ENCODE measurements around the gene TBC1D9. TPM values are rescaled to one million over a fixed set of nuclear protein-coding genes. Genes with fewer than 3 reads are reported as not detected.
A peak's percentile ranks its signal among the peaks of the same experiment; 100 is the strongest.

TBC1D9 gene
- polyA plus RNA-seq, 4 donors, result 6.8 to 27.0 (median 10.7) TPM

GRCh38 chr4:140764785-140765392 is 8.7 kb upstream of the TBC1D9 start:
- H3K36me3 ChIP-seq (ENCODE audit: control insufficient read depth in 3 of 3, insufficient read depth in 2 of 3, low read depth in 1 of 3, low read length in 3 of 3), result no peaks in the 10 kb centered on the region
- FAIRE-seq, result no peak
- no peaks in the 10 kb centered on the region for H3K27me3 ChIP-seq (ENCODE audit: control insufficient read depth in 3 of 3, insufficient read depth in 3 of 3, low read length in 3 of 3)
- no peaks in the 10 kb centered on the region for H3K9me3 ChIP-seq (ENCODE audit: control insufficient read depth in 2 of 2, insufficient read depth in 1 of 2, low read depth in 1 of 2, low read length in 1 of 2)
- H3K4me1 ChIP-seq (ENCODE audit: control insufficient read depth in 3 of 3, insufficient read depth in 2 of 3, low read depth in 1 of 3, low read length in 2 of 3), result peaks cover 0 to 3% (median 0%) of the 10 kb centered on the region in 3 donors
- no peak overlapping the region for H3K27ac ChIP-seq (ENCODE audit: low read depth in 1 of 3, low read length in 2 of 3)
- 49 to 67% (median 54%) methylated on average over 7 of the region's 7 CpGs for WGBS, 3 donors
- H3K4me3 ChIP-seq (ENCODE audit: low read depth in 1 of 3, low read length in 3 of 3), result no peak overlapping the region
- DNase-seq, result no peak

DNA sequence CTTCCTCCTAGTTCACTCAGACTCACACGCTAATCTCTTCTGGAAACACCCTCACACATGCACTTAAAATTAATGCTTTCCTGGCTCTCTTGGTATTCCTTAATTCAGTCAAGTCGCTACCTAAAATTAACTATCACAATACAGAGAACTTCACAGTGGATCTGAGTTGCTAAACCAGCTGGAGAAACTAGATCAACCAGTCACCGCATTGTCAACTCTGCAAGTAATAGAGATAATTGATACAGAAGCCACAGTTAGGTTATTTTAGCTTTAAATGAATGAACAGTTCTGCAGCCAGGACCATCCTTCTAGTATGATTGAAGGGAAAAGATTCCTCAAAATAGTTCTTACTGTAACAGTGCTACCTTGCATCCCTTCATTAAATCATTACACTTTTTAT is 6.0 kb upstream of the TBC1D9 start:
- FAIRE-seq, result no peak
- peaks cover 0 to 7% (median 2%) of the 10 kb centered on the region in 3 donors for H3K4me1 ChIP-seq (ENCODE audit: control insufficient read depth in 3 of 3, insufficient read depth in 2 of 3, low read depth in 1 of 3, low read length in 2 of 3)
- no peak overlapping the region for H3K4me3 ChIP-seq (ENCODE audit: low read depth in 1 of 3, low read length in 3 of 3)
- H3K36me3 ChIP-seq (ENCODE audit: control insufficient read depth in 3 of 3, insufficient read depth in 2 of 3, low read depth in 1 of 3, low read length in 3 of 3), result no peaks in the 10 kb centered on the region
- no peaks in the 10 kb centered on the region for H3K27me3 ChIP-seq (ENCODE audit: control insufficient read depth in 3 of 3, insufficient read depth in 3 of 3, low read length in 3 of 3)
- H3K9me3 ChIP-seq (ENCODE audit: control insufficient read depth in 2 of 2, insufficient read depth in 1 of 2, low read depth in 1 of 2, low read length in 1 of 2), result no peaks in the 10 kb centered on the region
- H3K27ac ChIP-seq (ENCODE audit: low read depth in 1 of 3, low read length in 2 of 3), result no peak overlapping the region
- DNase-seq, result no peak
- WGBS, 3 donors, result 80 to 90% (median 83%) methylated on average over 3 of the region's 3 CpGs

DNA sequence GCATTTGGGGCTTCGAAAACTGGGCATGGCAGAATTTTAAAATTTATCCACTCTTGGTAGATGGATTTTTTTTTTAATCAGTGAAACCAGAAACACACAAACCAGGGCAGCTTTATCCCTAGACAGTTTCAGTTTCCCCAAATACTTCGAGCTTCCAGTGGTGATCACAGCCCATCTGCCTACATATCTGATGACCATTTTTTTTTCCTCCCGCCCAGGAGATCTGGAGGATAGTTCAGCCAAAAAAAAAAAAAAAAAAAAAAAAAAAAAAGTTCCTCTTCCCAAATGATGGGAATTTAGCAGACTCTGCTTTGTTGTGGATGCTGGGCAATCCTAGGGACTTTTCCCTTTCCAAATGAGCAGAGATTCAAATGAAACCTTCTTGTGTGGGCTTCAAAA is 1.0 kb upstream of the TBC1D9 start:
- Histone ChIP-seq H3K9me3 (ENCODE audit: control insufficient read depth in 2 of 2, insufficient read depth in 1 of 2, low read depth in 1 of 2, low read length in 1 of 2) (no peaks in the 10 kb centered on the region), H3K4me3 (ENCODE audit: low read depth in 1 of 3, low read length in 3 of 3) (peak overlapping the region in 1 of 3 donors; percentile 92), H3K27me3 (ENCODE audit: control insufficient read depth in 3 of 3, insufficient read depth in 3 of 3, low read length in 3 of 3) (no peaks in the 10 kb centered on the region), H3K27ac (ENCODE audit: low read depth in 1 of 3, low read length in 2 of 3) (peak overlapping the region in 2 of 3 donors; percentile 99 to 100), H3K4me1 (ENCODE audit: control insufficient read depth in 3 of 3, insufficient read depth in 2 of 3, low read depth in 1 of 3, low read length in 2 of 3) (peaks cover 0 to 25% (median 3%) of the 10 kb centered on the region in 3 donors), H3K36me3 (ENCODE audit: control insufficient read depth in 3 of 3, insufficient read depth in 2 of 3, low read depth in 1 of 3, low read length in 3 of 3) (peaks cover 0 to 4% (median 0%) of the 10 kb centered on the region in 3 donors)
- WGBS, 3 donors, result 7 to 22% (median 13%) methylated on average over 3 of the region's 3 CpGs
- DNase-seq (no peak), FAIRE-seq (no peak)

DNA sequence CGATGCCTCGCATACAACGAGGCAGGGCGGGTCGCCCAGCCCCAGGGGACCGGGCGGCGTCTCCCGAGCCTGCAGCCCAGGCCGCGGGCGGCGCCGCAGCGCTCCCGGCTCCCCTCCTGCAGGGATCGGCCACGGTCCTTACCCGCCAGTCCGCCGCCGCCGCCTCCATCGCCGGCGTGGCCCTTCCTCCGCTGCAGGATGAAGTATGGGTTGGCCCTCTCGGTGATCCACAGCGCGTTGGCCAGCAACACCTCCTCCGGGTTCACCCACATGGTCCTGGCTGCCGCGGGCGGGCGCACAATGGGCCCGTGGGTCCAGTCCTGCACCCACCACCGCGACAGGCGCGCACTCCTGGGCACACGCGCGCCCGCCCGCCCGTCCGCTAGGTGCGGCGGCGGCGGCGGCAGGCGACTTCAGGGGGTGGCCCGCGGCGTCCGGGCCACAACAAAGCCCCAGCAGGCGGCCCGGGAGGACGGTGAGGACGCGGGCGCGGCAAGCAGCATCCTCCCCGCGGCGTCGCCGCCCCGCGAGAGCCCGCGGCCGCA is 339 bp downstream of the TBC1D9 start:
- peaks cover 0 to 23% (median 3%) of the 10 kb centered on the region in 3 donors for H3K4me1 ChIP-seq (ENCODE audit: control insufficient read depth in 3 of 3, insufficient read depth in 2 of 3, low read depth in 1 of 3, low read length in 2 of 3)
- H3K9me3 ChIP-seq (ENCODE audit: control insufficient read depth in 2 of 2, insufficient read depth in 1 of 2, low read depth in 1 of 2, low read length in 1 of 2), result no peaks in the 10 kb centered on the region
- WGBS, 3 donors, result 1 to 2% (median 1%) methylated on average over 59 to 74 of the region's 74 CpGs
- no peaks in the 10 kb centered on the region for H3K27me3 ChIP-seq (ENCODE audit: control insufficient read depth in 3 of 3, insufficient read depth in 3 of 3, low read length in 3 of 3)
- peak overlapping the region; percentile 94 to 100 (median 99) for H3K27ac ChIP-seq (ENCODE audit: low read depth in 1 of 3, low read length in 2 of 3)
- FAIRE-seq (no peak), DNase-seq (peak in 1 of 2 donors; percentile 88)
- H3K36me3 ChIP-seq (ENCODE audit: control insufficient read depth in 3 of 3, insufficient read depth in 2 of 3, low read depth in 1 of 3, low read length in 3 of 3), result peaks cover 0 to 4% (median 0%) of the 10 kb centered on the region in 3 donors
- H3K4me3 ChIP-seq (ENCODE audit: low read depth in 1 of 3, low read length in 3 of 3), result peak overlapping the region; percentile 71 to 92 (median 76)

- H3K27ac ChIP-seq (ENCODE audit: low read depth in 1 of 3, low read length in 2 of 3), result peak overlapping the region; percentile 94 to 100 (median 99)
Observed at GRCh38 chr4:140754918-140755773, 1.0 kb downstream of the TBC1D9 start.

GRCh38 chr4:140753329-140753728 is 2.9 kb downstream of the TBC1D9 start:
- Histone ChIP-seq H3K27ac (ENCODE audit: low read depth in 1 of 3, low read length in 2 of 3) (no peak overlapping the region), H3K4me3 (ENCODE audit: low read depth in 1 of 3, low read length in 3 of 3) (no peak overlapping the region), H3K36me3 (ENCODE audit: control insufficient read depth in 3 of 3, insufficient read depth in 2 of 3, low read depth in 1 of 3, low read length in 3 of 3) (peaks cover 0 to 4% (median 0%) of the 10 kb centered on the region in 3 donors), H3K4me1 (ENCODE audit: control insufficient read depth in 3 of 3, insufficient read depth in 2 of 3, low read depth in 1 of 3, low read length in 2 of 3) (peaks cover 0 to 23% (median 3%) of the 10 kb centered on the region in 3 donors), H3K27me3 (ENCODE audit: control insufficient read depth in 3 of 3, insufficient read depth in 3 of 3, low read length in 3 of 3) (no peaks in the 10 kb centered on the region), H3K9me3 (ENCODE audit: control insufficient read depth in 2 of 2, insufficient read depth in 1 of 2, low read depth in 1 of 2, low read length in 1 of 2) (peaks cover 0 to 3% of the 10 kb centered on the region in 2 donors)
- WGBS, 3 donors, result 78 to 91% (median 80%) methylated on average over 2 of the region's 2 CpGs
- FAIRE-seq (no peak), DNase-seq (no peak)

More at GRCh38 chr4:140754918-140755773, 1.0 kb downstream of the TBC1D9 start:
- 8 to 18% (median 17%) methylated on average over 8 of the region's 8 CpGs for WGBS, 3 donors
- Histone ChIP-seq H3K4me1 (ENCODE audit: control insufficient read depth in 3 of 3, insufficient read depth in 2 of 3, low read depth in 1 of 3, low read length in 2 of 3) (peaks cover 0 to 23% (median 3%) of the 10 kb centered on the region in 3 donors), H3K4me3 (ENCODE audit: low read depth in 1 of 3, low read length in 3 of 3) (peak overlapping the region; percentile 71 to 92 (median 76)), H3K9me3 (ENCODE audit: control insufficient read depth in 2 of 2, insufficient read depth in 1 of 2, low read depth in 1 of 2, low read length in 1 of 2) (no peaks in the 10 kb centered on the region), H3K27me3 (ENCODE audit: control insufficient read depth in 3 of 3, insufficient read depth in 3 of 3, low read length in 3 of 3) (no peaks in the 10 kb centered on the region), H3K36me3 (ENCODE audit: control insufficient read depth in 3 of 3, insufficient read depth in 2 of 3, low read depth in 1 of 3, low read length in 3 of 3) (peaks cover 0 to 4% (median 0%) of the 10 kb centered on the region in 3 donors)
- DNase-seq (peak; percentile 69 to 70), FAIRE-seq (no peak)

DNA sequence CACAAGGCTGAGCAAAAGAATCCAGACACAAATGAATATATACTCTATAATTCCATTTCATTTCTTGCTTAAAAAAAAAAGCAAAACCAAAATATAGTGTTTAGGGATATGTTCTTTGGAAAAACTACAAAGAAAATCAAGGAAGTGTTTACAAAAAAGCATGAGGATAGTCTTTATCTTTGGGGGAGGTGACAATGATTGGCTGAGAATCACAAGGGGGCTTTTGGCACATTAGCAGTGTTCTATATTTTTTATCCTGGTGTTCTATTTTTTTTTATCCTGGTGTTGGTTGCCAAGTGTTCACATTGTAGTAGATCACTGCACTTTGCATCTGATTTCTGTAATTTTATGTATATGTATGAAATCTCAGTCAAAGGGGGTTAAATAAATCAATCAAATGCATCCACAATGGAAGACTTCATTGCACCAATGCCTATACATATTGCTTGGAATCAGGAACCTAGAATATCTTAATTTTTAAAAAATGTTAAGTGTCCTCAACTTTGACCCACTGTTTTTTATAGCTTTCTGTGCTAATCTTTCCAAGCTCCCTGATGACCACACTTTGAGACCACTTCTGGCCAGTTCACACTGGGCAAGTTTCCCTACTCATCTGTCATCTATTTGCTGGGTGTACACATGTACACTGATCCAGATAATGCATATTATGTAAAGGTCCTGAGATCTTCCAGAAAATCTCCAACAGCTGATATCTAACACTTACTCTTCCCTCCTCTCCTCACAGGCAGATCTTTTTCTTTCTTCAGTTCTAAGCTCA is 3.7 kb downstream of the TBC1D9 start:
- peaks cover 0 to 21% (median 3%) of the 10 kb centered on the region in 3 donors for H3K4me1 ChIP-seq (ENCODE audit: control insufficient read depth in 3 of 3, insufficient read depth in 2 of 3, low read depth in 1 of 3, low read length in 2 of 3)
- no peak overlapping the region for H3K27ac ChIP-seq (ENCODE audit: low read depth in 1 of 3, low read length in 2 of 3)
- DNase-seq, result no peak
- H3K4me3 ChIP-seq (ENCODE audit: low read depth in 1 of 3, low read length in 3 of 3), result no peak overlapping the region
- FAIRE-seq, result no peak
- peaks cover 0 to 3% of the 10 kb centered on the region in 2 donors for H3K9me3 ChIP-seq (ENCODE audit: control insufficient read depth in 2 of 2, insufficient read depth in 1 of 2, low read depth in 1 of 2, low read length in 1 of 2)
- H3K36me3 ChIP-seq (ENCODE audit: control insufficient read depth in 3 of 3, insufficient read depth in 2 of 3, low read depth in 1 of 3, low read length in 3 of 3), result peaks cover 0 to 4% (median 0%) of the 10 kb centered on the region in 3 donors
- H3K27me3 ChIP-seq (ENCODE audit: control insufficient read depth in 3 of 3, insufficient read depth in 3 of 3, low read length in 3 of 3), result no peaks in the 10 kb centered on the region

GRCh38 chr4:140750470-140750869 is 5.7 kb downstream of the TBC1D9 start:
- Histone ChIP-seq H3K27me3 (ENCODE audit: control insufficient read depth in 3 of 3, insufficient read depth in 3 of 3, low read length in 3 of 3) (no peaks in the 10 kb centered on the region), H3K4me1 (ENCODE audit: control insufficient read depth in 3 of 3, insufficient read depth in 2 of 3, low read depth in 1 of 3, low read length in 2 of 3) (peaks cover 0 to 20% (median 0%) of the 10 kb centered on the region in 3 donors), H3K4me3 (ENCODE audit: low read depth in 1 of 3, low read length in 3 of 3) (no peak overlapping the region), H3K36me3 (ENCODE audit: control insufficient read depth in 3 of 3, insufficient read depth in 2 of 3, low read depth in 1 of 3, low read length in 3 of 3) (peaks cover 0 to 4% (median 0%) of the 10 kb centered on the region in 3 donors), H3K9me3 (ENCODE audit: control insufficient read depth in 2 of 2, insufficient read depth in 1 of 2, low read depth in 1 of 2, low read length in 1 of 2) (peaks cover 0 to 5% of the 10 kb centered on the region in 2 donors), H3K27ac (ENCODE audit: low read depth in 1 of 3, low read length in 2 of 3) (no peak overlapping the region)
- peak; percentile 75 for FAIRE-seq
- DNase-seq, result no peak
- WGBS, 3 donors, result 90 to 97% (median 94%) methylated on average over 2 of the region's 2 CpGs

Measured in small intestine (tissue), 7 donors.